ENCODE results near the gene DUSP1. TPM values are rescaled to one million over a fixed set of nuclear protein-coding genes. Genes with fewer than 3 reads are reported as not detected.

DUSP1 gene
- total and polyA plus RNA-seq, 2 of the 13 experiments (the other 11 are each of a cell fraction or from before 2014, with no cell fraction given) = 27.1 to 55.5 TPM

- peak; percentile 78; the same call in 1 of the 2 replicates for TF ChIP-seq MAF1 (CRISPR knock-in tag; IDR thresholded peaks at IDR 0.05; ENCODE audit: borderline replicate concordance)
- TF ChIP-seq ZNF274 (CRISPR knock-in tag; IDR thresholded peaks at IDR 0.05) = no peak; the same call in 1 of the 2 replicates
- TF ChIP-seq ZNF329 (CRISPR knock-in tag; IDR thresholded peaks at IDR 0.05; ENCODE audit: low read depth) = peak; percentile 69; the same call in 1 of the 2 replicates
- TF ChIP-seq ZFP91 (CRISPR knock-in tag; IDR thresholded peaks at IDR 0.05; ENCODE audit: borderline replicate concordance) = peak; percentile 66; the same call in 1 of the 2 replicates
- TF ChIP-seq RFX5 (IDR thresholded peaks at IDR 0.05; ENCODE audit: low read depth, low read length) = 0 out of 2 replicates have a peak, but pooled peaks have one; percentile 41
- no peak for TF ChIP-seq HINFP (CRISPR knock-in tag; IDR thresholded peaks at IDR 0.05; ENCODE audit: low read depth)
- no peak for TF ChIP-seq SATB2 (CRISPR knock-in tag; IDR thresholded peaks at IDR 0.05)
- TF ChIP-seq ZHX2 (IDR thresholded peaks at IDR 0.05; ENCODE audit: low read depth) = peak; percentile 85
- no peak for TF ChIP-seq ZHX2 (CRISPR knock-in tag; IDR thresholded peaks at IDR 0.05; ENCODE audit: borderline replicate concordance)
- no peak for TF ChIP-seq CBX2 (IDR thresholded peaks at IDR 0.05; ENCODE audit: low read depth, low read length)
- TF ChIP-seq CBX2 (CRISPR knock-in tag; IDR thresholded peaks at IDR 0.05; ENCODE audit: low read depth) = no peak
- TF ChIP-seq ARNT (IDR thresholded peaks at IDR 0.05) = no peak
- peak; percentile 98 for TF ChIP-seq GTF2F1 (IDR thresholded peaks at IDR 0.05; ENCODE audit: low read length)
- TF ChIP-seq PRMT3 (CRISPR knock-in tag; IDR thresholded peaks at IDR 0.05; ENCODE audit: borderline replicate concordance, low read depth) = 0 out of 2 replicates have a peak, but pooled peaks have one; percentile 1
- 0 out of 2 replicates have a peak, but pooled peaks have one; percentile 14 for TF ChIP-seq HES4 (CRISPR knock-in tag; IDR thresholded peaks at IDR 0.05; ENCODE audit: borderline replicate concordance)
- no peak for TF ChIP-seq FLYWCH1 (CRISPR knock-in tag; IDR thresholded peaks at IDR 0.05)
- TF ChIP-seq ZFX (CRISPR knock-in tag; IDR thresholded peaks at IDR 0.05; ENCODE audit: low read depth) = peak; percentile 58; the same call in 1 of the 2 replicates
- no peak for TF ChIP-seq CERS6 (CRISPR knock-in tag; IDR thresholded peaks at IDR 0.05)
Measured at GRCh38 chr5:172770675-172771438, at the start of gene DUSP1 (continued).
